Measurements from ENCODE around the gene STAP2. TPM values are rescaled to one million over a fixed set of nuclear protein-coding genes. Genes with fewer than 3 reads are reported as not detected.
"Not testable (repeated sequence)": the region's sequence is repeated elsewhere in the genome, so short reads cannot be mapped to it uniquely, and the experiment has no call there.

STAP2 gene
- polyA plus RNA-seq, 1 donor (not counting 4 experiments of a cell fraction or from before 2014, with no cell fraction given) = 60.0 TPM

DNA sequence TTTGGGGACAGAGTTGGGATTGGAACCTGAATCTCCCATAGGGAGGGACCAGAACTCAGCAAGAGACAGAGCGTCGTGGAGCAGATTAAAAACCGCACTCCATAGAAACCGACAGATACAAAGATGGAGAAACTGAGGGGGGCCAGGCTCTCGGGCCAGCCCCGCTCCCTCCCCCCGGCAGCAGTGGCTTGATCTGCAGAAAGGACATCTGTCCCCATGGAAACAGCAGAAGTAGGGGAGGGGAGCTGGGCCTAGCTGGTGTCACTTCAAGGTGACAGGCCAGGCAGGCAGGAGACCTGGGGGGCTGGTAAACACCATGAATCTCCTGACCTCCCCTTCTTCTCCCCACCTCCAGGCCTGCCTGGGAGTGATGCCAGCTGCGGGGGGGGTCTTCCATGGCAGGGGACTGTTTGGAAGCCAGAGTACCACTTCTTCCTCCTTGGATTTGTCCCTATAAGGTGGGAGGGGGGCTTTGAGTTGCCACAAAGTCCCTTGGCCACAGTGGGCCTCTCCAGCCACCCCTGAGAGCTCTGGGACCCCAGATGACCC lies 47.4 kb downstream of the STAP2 start:
- FAIRE-seq (no peak), DNase-seq (ENCODE audit: low read depth, low spot score) (no peak)
- no peaks in the 10 kb centered on the region for H4K20me1 ChIP-seq (ENCODE audit: control insufficient read depth, extremely low read depth, insufficient read depth, low read length)
- dilution Hi-C loops (cut with MboI; ENCODE audit: extremely low pct_ligation_motif_present, low sequenced_read_pairs) = no loop called here
- H3K9ac ChIP-seq (ENCODE audit: control insufficient read depth, extremely low read depth, insufficient read depth, low read length) = no peak overlapping the region
- H3K9me3 ChIP-seq (ENCODE audit: control insufficient read depth, low read depth, low read length) = no peaks in the 10 kb centered on the region
- no peak overlapping the region for H3K4me2 ChIP-seq (ENCODE audit: control insufficient read depth, extremely low read depth, insufficient read depth, low read depth, low read length)
- no peak for TF ChIP-seq CTCF (optimal IDR thresholded peaks at IDR 0.05 in 1 of 3, IDR thresholded peaks at IDR 0.05 in 1 of 3, conservative IDR thresholded peaks at IDR 0.05 in 1 of 3; ENCODE audit: extremely low read depth in 1 of 3, insufficient read depth in 2 of 3, low read length in 3 of 3)
- no peak for TF ChIP-seq EZH2 (IDR thresholded peaks at IDR 0.05; ENCODE audit: low read length)
- H3K36me3 ChIP-seq (ENCODE audit: control insufficient read depth in 2 of 2, extremely low read depth in 1 of 2, insufficient read depth in 2 of 2, low read length in 2 of 2) = no peaks in the 10 kb centered on the region
- H3K79me2 ChIP-seq (ENCODE audit: control insufficient read depth, insufficient read depth, low read length) = no peaks in the 10 kb centered on the region
- no peak overlapping the region for H2AFZ ChIP-seq (ENCODE audit: control insufficient read depth, low read length)
- H3K4me3 ChIP-seq (ENCODE audit: control insufficient read depth in 2 of 3, extremely low read depth in 1 of 3, insufficient read depth in 2 of 3, low read depth in 1 of 3, low read length in 3 of 3) = no peak overlapping the region
- no peak overlapping the region for H3K27ac ChIP-seq (ENCODE audit: control insufficient read depth, insufficient read depth, low read length)
- H3K4me1 ChIP-seq (ENCODE audit: control insufficient read depth, extremely low read depth, insufficient read depth, low read length) = no peaks in the 10 kb centered on the region
- no peaks in the 10 kb centered on the region for H3K9me1 ChIP-seq (ENCODE audit: control insufficient read depth, extremely low read depth, insufficient read depth, low read length)
- H3K27me3 ChIP-seq (ENCODE audit: control insufficient read depth, extremely low read depth, insufficient read depth, low read length) = peaks cover 5% of the 10 kb centered on the region

GRCh38 chr19:4288091-4288777 lies 50.4 kb downstream of the STAP2 start:
- no peak overlapping the region for H3K4me3 ChIP-seq (ENCODE audit: control insufficient read depth in 2 of 3, extremely low read depth in 1 of 3, insufficient read depth in 2 of 3, low read depth in 1 of 3, low read length in 3 of 3)
- no peak overlapping the region for H3K27ac ChIP-seq (ENCODE audit: control insufficient read depth, insufficient read depth, low read length)
- no peak overlapping the region for H3K4me2 ChIP-seq (ENCODE audit: control insufficient read depth, extremely low read depth, insufficient read depth, low read depth, low read length)
- H2AFZ ChIP-seq (ENCODE audit: control insufficient read depth, low read length) = no peak overlapping the region
- no peak for FAIRE-seq
- H3K36me3 ChIP-seq (ENCODE audit: control insufficient read depth in 2 of 2, extremely low read depth in 1 of 2, insufficient read depth in 2 of 2, low read length in 2 of 2) = no peaks in the 10 kb centered on the region
- no peak overlapping the region for H3K9ac ChIP-seq (ENCODE audit: control insufficient read depth, extremely low read depth, insufficient read depth, low read length)
- dilution Hi-C loops (cut with MboI; ENCODE audit: extremely low pct_ligation_motif_present, low sequenced_read_pairs) = no loop called here
- no peaks in the 10 kb centered on the region for H3K79me2 ChIP-seq (ENCODE audit: control insufficient read depth, insufficient read depth, low read length)
- H4K20me1 ChIP-seq (ENCODE audit: control insufficient read depth, extremely low read depth, insufficient read depth, low read length) = no peaks in the 10 kb centered on the region
- no peaks in the 10 kb centered on the region for H3K9me1 ChIP-seq (ENCODE audit: control insufficient read depth, extremely low read depth, insufficient read depth, low read length)
- H3K4me1 ChIP-seq (ENCODE audit: control insufficient read depth, extremely low read depth, insufficient read depth, low read length) = no peaks in the 10 kb centered on the region
- peaks cover 17% of the 10 kb centered on the region for H3K27me3 ChIP-seq (ENCODE audit: control insufficient read depth, extremely low read depth, insufficient read depth, low read length)
- H3K9me3 ChIP-seq (ENCODE audit: control insufficient read depth, low read depth, low read length) = no peaks in the 10 kb centered on the region
- TF ChIP-seq CTCF (optimal IDR thresholded peaks at IDR 0.05 in 1 of 3, IDR thresholded peaks at IDR 0.05 in 1 of 3, conservative IDR thresholded peaks at IDR 0.05 in 1 of 3; ENCODE audit: extremely low read depth in 1 of 3, insufficient read depth in 2 of 3, low read length in 3 of 3) = no peak
- TF ChIP-seq EZH2 (IDR thresholded peaks at IDR 0.05; ENCODE audit: low read length) = no peak
- DNase-seq (ENCODE audit: low read depth, low spot score) = no peak

- H2AFZ ChIP-seq (ENCODE audit: control insufficient read depth, low read length) = not testable (repeated sequence)
Measured at GRCh38 chr19:4286141-4286540, 52.5 kb downstream of the STAP2 start.

More at GRCh38 chr19:4286141-4286540, 52.5 kb downstream of the STAP2 start:
- DNase-seq (ENCODE audit: low read depth, low spot score); H3K9ac ChIP-seq (ENCODE audit: control insufficient read depth, extremely low read depth, insufficient read depth, low read length); H3K79me2 ChIP-seq (ENCODE audit: control insufficient read depth, insufficient read depth, low read length); H3K36me3 ChIP-seq (ENCODE audit: control insufficient read depth in 2 of 2, extremely low read depth in 1 of 2, insufficient read depth in 2 of 2, low read length in 2 of 2); H3K4me3 ChIP-seq (ENCODE audit: control insufficient read depth in 2 of 3, extremely low read depth in 1 of 3, insufficient read depth in 2 of 3, low read depth in 1 of 3, low read length in 3 of 3); FAIRE-seq; dilution Hi-C loops (cut with MboI; ENCODE audit: extremely low pct_ligation_motif_present, low sequenced_read_pairs); H3K27ac ChIP-seq (ENCODE audit: control insufficient read depth, insufficient read depth, low read length); H3K9me3 ChIP-seq (ENCODE audit: control insufficient read depth, low read depth, low read length); H3K9me1 ChIP-seq (ENCODE audit: control insufficient read depth, extremely low read depth, insufficient read depth, low read length); H4K20me1 ChIP-seq (ENCODE audit: control insufficient read depth, extremely low read depth, insufficient read depth, low read length); H3K4me2 ChIP-seq (ENCODE audit: control insufficient read depth, extremely low read depth, insufficient read depth, low read depth, low read length); H3K4me1 ChIP-seq (ENCODE audit: control insufficient read depth, extremely low read depth, insufficient read depth, low read length): not testable (repeated sequence)
- peaks cover 21% of the 10 kb centered on the region for H3K27me3 ChIP-seq (ENCODE audit: control insufficient read depth, extremely low read depth, insufficient read depth, low read length)
